NCI-H2029 treated with DMSO at 0.1 percent for 48 hours (cell line): Measurements from ENCODE around the gene CLMP.

Experiments
- DNase-seq: peaks from one replicate; lab custom pipeline; 2025; lab: John Stamatoyannopoulos, UW

CLMP gene

GRCh38 chr11:123195188-123196059 lies at the start of gene CLMP:
Gene CLMP, minus strand, starts transcription at chr11:123195248. Its CDS starts 308 bp downstream, at chr11:123194940.
- no peak for DNase-seq

GRCh38 chr11:123241874-123242543 lies 47.0 kb upstream of the CLMP start:
- no peak for DNase-seq

GRCh38 chr11:123241294-123241693 lies 46.2 kb upstream of the CLMP start:
- DNase-seq = no peak

GRCh38 chr11:123239191-123240150 lies 44.4 kb upstream of the CLMP start:
- no peak for DNase-seq

GRCh38 chr11:123238297-123238696 lies 43.2 kb upstream of the CLMP start:
- no peak for DNase-seq

GRCh38 chr11:123236879-123237278 lies 41.8 kb upstream of the CLMP start:
- DNase-seq = no peak

GRCh38 chr11:123235656-123236261 lies 40.7 kb upstream of the CLMP start:
- no peak for DNase-seq

- no peak for DNase-seq
These were observed 40.1 kb upstream of the CLMP start for GRCh38 chr11:123235117-123235655.

- DNase-seq = no peak
These were observed 38.9 kb upstream of the CLMP start for GRCh38 chr11:123233975-123234334.

- DNase-seq = no peak
These were observed 38.4 kb upstream of the CLMP start for GRCh38 chr11:123233280-123233974.

GRCh38 chr11:123231777-123232176 lies 36.7 kb upstream of the CLMP start:
- DNase-seq = no peak

- no peak for DNase-seq
These were observed 36.2 kb upstream of the CLMP start for GRCh38 chr11:123231256-123231655.

GRCh38 chr11:123230346-123230745 lies 35.3 kb upstream of the CLMP start:
- DNase-seq = no peak

- DNase-seq = no peak
These were observed 33.6 kb upstream of the CLMP start for GRCh38 chr11:123228496-123229163.

GRCh38 chr11:123227763-123228495 lies 32.9 kb upstream of the CLMP start:
- DNase-seq = no peak

- no peak for DNase-seq
These were observed 26.5 kb upstream of the CLMP start for GRCh38 chr11:123221584-123221983.

GRCh38 chr11:123221096-123221561 lies 26.1 kb upstream of the CLMP start:
- DNase-seq = no peak

- no peak for DNase-seq
These were observed 24.1 kb upstream of the CLMP start for GRCh38 chr11:123219066-123219690.

GRCh38 chr11:123218451-123218850 lies 23.4 kb upstream of the CLMP start:
- no peak for DNase-seq
